NCI-H748 (cell line): Measurements from ENCODE around the gene ANKMY2.
A peak's percentile ranks its signal among the peaks of the same experiment; 100 is the strongest.
"Not testable (repeated sequence)": the region's sequence is repeated elsewhere in the genome, so short reads cannot be mapped to it uniquely, and the experiment has no call there.

ENCODE experiments used
- DNase-seq: peaks from one replicate; lab custom pipeline; 2025; ENCODE audit not compliant: unreplicated experiment; lab: John Stamatoyannopoulos, UW

The ANKMY2 gene

DNA sequence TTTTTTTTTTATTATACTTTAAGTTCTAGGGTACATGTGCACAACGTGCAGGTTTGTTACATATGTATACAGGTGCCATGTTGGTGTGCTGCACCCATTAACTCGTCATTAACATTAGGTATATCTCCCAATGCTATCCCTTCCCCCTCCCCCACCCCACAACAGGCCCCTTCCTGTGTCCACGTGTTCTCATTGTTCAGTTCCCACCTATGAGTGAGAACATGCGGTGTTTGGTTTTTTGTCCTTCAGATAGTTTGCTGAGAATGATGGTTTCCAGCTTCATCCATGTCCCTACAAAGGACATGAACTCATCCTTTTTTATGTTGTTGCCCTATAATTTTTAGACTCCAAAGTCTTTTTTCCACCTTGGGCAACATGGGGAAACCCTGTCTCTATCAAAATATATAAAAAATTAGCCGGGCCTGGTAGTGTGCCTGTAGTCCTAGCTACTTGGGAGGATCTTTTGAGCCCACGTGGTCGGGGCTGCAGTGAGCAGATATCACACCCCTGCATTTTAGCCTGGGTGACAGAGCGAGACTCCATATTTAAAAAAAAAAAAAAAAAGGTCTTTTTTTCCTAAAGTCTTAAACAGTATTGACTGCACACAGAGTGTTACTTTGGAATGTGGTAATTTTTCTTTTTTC, 14.4 kb upstream of the ANKMY2 start:
- not testable (repeated sequence) for DNase-seq

DNA sequence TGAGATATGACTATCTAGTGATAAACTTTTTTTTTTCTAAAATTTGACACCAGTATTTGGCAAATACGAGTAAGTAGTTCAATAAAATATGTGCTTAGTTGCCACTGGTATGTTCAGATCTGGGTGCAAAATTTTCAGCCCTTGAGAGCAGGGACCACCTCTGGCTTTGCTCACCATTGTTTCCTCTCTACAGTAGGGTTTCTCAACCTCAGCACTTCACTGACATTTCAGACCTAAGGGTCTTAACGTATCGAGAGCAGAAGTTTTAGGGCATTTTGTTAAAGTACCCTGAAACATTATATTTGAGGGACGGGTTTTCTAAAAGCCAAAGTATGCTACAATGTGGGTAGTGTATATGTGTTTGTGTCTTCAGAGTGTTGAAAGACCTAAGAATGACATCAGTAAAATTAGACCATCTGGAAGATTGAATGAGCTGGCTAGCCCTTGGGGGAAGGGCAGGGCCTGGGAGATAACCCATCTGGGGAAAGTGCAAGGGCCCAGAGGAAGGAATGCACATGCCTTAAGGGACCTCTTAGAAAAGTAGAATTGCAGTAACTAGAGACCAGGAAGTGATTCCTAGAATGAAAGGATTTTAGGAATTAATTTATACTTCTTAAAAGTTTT, 12.2 kb upstream of the ANKMY2 start:
- no peak for DNase-seq

DNA sequence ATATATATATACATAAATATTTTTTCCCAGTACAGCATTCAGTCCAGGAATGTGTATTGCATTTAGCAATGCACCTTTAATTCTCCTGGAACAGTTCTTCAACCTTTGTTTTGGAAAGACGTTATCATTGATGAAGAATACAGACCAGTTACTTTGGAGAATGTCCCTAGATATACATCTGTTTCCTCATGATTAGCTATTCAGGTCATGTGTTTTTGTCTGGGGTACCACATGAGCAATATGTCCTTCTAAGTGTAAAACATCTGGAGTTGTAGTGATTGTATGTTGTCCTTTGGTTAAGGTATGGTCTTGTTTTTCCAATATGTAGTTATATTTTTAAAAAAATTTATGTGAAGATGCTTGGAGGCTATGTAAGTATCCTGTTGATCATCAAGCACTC, 10.6 kb upstream of the ANKMY2 start:
- DNase-seq: no peak

DNA sequence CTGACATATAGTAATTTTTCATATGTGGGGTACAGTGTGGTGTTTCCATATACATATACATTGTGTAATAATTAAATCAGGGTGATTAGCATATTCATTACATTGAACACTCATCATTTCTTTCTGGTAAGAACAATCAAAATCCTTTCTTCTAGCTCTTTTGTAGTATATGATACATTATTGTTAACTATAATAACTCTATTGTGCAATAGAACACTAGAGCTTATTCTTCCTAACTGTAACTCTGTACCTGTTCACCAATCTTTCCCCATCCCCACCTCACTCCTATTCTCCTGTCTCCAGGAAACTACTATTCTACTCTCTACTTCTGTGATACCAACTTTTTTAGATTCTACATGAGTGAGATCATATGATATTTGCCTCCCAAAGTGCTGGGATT, 9.8 kb upstream of the ANKMY2 start:
- DNase-seq: no peak

DNA sequence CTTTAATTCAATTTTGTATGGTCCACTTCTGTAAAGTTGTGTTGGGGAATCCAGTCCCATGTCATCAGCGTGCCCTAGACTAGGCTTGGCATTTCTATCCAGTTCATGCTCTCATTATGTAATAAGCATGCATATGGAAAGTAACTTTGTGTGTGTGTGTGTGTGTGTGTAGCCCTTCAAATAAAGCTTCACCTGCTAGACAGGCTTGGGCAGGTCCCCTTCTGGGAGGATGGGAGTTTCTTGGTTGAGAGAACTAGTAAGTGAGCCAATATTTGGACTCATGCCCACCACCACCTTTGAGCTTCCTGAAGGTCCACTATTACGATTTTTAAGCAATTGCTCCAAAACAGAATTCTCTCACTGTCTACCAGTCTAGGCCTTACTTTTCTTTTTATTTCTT, 7.3 kb upstream of the ANKMY2 start:
- DNase-seq: peak; percentile 52

DNA sequence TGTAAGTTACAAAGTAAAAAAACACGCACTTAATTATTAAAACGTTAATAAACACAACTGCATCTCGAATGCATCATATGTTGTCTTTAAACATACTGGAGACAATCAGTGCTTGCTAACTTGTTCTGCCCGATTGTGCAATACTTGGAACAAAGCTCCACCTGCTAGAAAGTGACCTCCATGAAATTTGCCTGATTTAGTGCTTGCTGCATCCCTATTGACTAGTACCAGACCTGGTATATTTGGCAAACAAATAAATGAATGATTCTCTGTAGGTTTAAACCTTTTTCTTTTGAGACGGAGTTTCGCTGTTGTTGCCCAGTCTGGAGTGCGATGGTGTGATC, 6.7 kb upstream of the ANKMY2 start:
- no peak for DNase-seq

DNA sequence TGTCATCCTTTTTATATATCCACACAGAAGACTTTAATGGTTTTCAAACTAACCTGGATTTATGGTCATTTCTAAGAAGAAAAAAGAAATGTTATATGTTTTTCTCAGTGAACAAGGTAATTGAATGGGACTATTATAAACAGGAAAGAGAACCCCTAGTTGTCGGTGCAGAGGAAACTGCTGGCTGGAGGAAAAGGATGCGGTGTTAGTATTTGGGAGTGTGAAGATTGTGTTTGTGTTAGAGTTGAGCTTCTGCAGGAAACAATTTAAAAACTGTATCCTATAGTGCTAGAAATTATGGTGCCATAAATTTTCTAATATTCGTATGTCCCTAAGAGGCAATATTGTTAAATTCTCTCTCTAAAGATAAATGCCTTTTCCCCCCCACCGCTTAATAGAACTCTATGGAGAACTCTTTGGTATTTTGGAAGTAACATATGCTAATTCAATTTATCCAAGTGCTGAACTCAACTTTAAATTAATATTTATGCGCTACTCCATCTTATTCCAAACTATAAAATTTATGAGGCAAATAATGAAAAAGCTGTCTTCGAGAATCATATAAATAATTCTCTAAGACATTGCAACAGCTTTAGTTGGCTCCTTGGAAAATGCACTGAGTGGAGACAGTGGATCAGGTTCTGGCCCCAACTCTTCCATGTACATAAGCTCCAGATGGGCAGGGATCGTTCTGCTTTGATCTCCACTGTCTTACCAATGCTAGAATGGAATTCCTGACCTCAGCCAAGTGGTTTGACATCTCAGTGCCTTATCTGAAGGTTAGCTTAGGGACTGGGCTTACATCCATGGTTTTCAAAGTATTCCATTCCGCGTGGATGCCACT, 6.1 kb upstream of the ANKMY2 start:
- no peak for DNase-seq

DNA sequence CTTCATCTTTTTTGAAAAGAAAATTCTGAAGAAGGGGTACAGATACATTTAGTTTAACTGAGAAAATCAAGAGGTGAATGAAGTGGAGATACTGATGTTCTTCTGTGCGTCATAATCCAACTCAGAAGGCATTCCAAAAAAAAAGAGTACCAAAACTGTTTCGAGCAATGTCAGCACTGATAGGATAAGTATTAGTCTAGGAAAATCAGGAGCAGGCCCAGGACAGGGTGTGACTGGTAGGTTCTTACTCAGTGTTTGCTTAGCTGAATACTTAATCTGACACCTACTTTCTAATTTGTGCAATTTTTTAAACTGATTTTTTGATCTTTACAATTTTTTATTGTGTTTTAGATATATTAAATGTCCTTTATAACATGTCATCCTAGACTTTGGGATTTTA, 4.7 kb upstream of the ANKMY2 start:
- DNase-seq: no peak

DNA sequence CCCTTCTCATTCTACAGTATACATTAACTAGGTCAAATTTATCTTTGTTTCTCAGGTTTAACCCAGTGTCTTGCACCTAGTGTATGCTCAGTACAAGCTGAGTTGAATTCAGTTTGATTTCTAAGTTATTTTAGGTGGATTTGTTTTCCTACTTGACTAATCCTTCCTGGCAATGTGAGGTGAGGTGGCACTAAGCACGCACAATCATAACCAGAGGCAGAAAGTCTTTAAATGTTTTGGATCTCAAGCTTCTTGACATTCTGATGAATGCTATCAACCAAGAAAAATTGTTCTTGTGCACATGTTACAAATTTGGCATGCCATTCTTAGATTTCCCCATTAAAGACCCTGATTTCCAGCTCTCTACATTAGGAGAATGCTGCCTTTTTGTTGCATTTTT, 3.6 kb upstream of the ANKMY2 start:
- no peak for DNase-seq

DNA sequence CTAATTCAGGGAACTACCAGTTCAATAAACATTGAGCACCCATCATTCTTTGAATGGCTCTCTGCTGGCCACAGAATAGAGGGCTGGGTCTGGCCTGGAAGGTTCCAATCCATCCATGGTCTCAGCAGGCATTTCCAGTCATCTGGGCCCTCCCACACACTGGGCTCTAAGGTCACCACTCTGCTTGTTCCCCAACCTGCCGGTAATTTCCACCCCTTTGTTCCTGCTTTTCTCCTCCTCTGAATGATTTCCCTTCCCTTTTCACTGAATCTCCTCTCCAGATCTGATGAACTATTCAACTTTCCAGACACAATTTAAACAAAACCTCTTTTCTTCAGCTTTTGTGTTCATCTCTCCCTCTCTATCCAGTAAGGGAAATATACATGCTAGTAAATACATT, 3.0 kb upstream of the ANKMY2 start:
- no peak for DNase-seq

DNA sequence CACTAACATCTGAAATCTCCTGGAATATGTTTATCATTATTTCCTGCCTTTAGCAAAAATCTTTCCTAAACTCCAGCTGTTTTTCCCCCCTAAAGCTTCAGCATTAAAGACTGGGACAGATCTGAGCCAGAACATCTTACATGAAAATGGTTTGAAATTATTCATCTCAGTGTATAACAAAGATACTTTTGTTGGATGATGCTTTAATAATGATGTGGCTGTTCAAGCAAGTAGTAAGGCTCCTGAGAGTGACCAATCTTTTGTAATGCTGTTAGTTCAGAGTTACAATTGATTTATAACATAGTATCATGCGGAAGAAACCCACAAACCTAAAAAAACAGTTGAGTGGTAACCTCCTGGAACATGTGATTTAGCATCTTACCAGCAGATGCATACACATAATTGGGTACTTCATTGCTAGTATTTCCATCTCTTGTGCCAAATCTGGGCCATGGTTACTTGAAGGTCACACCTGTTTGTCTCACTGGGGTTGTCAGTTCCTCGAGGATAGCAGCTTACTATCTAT, 1.9 kb upstream of the ANKMY2 start:
- no peak for DNase-seq

DNA sequence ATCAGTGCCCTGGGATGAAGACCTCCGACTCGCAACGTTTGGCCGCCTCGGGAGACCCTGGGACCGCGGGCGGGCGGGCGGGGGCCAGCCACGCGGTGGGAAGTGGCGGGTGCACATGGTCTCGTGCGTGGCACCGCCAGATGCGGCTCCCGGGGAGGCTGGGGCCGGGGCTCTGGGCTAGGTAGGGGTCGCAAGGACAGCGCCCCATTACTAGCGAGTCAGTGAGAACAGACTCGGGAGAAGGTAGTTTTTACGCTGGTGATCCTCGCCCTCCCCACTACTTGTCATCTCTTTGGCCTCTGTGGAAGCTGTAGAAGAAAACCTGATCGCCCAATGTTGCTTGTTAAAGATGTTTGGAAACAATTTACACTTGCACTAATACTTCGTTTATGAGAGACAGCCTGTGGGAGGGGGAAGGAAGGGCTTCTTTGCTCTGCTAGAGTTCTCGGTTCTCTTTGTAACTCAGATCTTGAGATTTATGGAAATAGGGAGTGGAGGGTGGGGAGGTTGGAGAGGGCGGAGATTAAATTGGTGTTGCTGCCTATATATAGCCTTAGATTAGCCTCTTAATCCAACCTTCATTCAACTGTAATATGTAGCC, 1.0 kb upstream of the ANKMY2 start:
- DNase-seq: peak; percentile 44

DNA sequence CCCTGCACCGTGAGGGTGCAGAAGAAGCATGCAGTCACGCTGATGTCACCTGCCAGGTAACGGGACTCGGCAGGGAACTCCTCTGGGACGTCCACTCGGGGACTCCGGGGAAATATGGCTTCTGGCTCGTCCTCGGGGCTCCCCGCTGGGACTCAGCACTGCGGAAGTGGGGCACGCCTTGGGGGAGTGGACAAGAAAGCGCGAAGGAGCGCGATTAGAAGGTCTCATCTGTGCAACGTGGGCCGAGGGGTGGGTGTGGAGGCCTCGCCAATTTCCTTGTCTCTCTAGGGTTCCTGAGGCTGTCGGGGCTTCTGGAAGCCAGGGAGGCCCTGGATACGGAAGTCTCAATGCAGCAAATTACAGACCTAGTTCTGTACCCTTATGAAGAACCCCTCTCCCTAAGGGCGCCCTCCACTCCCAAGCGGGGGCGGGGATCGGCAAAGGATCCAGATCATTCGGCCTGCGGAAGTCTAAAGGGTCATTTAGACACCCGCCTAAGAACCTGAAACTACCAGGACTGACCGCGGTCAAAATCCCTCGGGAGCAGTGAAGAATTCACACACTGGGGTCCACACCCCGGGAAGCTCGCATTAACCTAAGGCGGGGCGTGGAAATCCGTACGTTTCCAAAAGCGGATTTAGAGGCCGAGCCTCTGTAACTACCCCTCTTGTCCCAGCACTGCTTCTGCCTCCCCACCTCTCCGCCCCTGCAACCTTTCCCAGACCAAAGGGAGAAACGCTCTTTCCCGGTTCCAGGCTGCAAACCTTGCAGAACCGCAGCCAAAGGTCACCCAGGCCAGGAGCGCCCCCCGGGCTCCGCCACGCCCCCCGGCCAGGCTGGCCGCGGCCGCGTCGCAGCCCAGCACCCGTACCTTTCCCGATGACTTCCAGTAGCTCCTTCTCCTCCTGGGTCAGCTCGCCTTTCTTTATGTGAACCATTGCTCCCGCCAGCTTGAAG, 640 bp downstream of the ANKMY2 start:
- DNase-seq: peak; percentile 72

DNA sequence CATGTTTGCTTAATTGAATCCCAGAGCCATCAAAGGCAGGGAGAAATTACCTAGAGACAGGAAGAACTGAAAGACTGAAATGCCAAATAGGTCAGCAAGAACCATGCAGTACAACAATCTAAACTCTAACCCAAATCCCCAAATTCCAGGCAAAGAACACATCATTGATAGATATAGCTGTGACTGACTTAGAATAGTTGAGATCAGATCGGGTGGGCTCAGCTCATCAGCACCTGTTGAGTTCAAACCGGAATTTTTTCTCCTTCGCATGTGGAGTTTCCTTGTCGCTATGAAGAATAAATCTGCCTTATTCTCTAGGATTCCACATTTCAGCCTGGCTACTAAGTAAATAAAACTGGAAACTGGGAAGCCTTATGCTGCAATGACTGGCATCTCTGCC, 1.4 kb downstream of the ANKMY2 start:
- no peak for DNase-seq

DNA sequence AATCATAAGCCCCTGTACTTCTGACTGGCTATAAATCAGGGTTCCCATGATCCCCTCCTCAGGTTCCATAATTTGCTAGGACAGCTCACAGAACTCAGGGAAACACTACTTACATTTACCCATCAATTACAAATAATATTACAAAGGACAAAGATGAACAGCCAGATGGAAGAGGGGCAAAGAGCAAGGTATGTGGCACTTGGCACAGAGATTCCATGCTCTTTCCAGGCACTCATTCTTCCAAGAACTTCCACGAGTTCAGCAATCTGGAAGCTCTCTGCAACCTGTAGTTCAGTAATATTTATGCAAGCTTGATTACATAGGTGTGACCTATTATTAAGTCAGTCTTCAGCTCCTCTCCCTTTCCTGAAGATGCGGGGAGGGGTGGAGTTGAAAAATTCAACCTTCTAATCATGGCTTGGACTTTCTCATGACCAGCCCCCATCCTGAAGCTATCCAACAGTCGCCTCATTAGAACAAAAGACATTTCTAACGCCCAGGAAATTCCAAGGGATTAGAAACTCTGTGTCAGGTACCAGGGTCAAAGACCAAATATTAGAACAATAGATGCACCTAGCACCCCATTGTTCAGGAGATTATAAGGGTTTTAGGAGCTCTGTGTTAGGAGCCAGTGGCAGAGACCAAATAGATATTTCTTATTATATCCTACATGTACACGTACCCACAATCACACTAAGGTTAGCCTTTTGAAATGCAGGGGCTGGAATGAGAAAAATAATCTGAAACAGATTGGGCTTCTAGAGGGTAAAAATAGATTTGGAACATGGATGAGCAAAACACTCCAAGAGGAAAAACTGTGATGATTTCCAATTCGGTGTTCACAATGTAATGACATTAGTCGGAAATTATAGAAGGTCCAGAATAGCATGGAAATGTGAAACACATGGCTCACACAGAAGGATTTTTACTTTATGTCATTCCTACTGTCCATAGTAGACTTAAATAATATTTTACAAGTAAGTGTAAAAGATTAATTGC, 7.0 kb downstream of the ANKMY2 start:
- no peak for DNase-seq

DNA sequence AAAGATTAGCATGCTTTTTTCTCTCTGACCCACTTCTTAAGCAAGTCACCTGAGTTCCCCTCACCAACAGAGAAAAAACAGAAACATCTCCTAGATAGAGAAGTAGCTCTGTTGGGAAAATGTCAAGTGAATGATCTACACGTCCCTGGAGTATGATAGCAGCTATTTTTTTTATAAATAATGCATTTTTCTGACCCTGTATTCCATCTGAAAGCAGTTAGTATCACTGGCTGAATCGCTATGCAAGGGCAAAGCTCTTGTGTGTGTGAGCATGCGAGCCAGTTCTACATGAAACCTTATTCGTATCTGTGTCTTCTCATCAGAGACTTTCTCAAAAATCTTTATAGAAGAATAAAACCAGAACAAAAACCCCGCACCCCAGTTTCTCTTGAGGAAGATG, 8.2 kb downstream of the ANKMY2 start:
- no peak for DNase-seq

DNA sequence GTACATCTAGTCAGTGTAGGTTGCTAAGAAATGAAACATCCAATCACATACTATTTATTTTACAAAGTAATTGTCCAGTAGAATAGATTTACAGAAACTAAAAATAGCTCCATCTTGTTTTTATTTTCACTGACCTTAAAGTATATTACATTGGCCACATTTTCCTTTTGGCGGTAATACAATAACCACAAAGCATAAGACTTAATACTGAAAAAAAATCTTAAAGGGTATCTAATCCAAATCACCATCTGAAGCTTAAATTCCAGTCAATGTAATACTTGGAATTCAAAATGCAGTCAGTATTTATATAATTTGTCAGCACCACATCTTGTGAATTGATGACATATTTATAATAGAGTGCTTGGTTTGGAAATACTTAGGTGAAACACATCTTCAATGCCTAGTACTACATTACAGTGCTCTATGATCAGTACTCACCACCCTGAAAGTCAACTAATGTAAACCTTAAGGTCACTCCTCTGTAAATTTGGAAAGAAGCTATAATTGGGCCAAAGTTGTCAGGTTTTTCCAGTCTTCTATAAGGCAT, 8.9 kb downstream of the ANKMY2 start:
- DNase-seq: no peak

DNA sequence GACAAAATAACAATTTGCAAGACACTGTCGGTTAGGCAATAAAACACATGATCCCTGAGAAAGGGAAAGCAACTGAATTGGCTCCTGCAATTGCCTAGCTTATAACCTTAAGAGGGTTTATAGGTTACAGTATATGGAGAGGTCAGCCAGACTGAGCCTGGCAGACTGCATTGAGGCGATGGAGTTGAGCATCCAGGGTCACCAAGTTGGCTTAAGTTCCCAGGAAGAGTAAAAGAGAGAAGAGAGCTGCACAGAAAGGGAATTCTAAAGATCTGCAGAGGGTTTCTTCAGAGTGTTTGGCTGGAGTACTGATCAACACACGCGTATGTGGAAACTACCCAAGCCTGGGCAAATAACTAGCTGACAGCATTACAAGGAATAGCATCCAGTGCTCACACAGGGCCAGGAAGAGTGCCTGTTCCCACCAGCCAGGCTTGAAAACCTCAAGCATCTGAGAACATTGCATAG, 11.2 kb downstream of the ANKMY2 start:
- DNase-seq: no peak

DNA sequence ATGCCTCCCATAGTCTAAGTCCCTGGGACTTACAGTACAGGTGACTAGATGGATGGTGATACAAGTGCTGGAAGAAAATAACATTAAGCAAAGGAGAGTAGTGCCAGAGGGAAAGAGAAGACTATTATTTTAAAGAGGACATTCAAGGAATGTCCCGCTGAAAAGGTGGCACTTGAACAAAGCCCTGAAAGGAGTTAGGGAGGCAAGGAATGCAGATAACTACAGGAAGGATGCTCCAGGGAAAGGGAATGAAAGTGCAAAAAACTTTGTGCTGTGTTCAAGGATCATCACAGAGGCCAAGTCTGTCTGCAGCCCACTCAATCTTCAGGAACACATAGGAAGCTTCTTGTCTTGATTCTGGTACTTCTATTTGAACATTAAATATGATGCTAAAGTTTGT, 14.9 kb downstream of the ANKMY2 start:
- no peak for DNase-seq
